ENCODE results near the gene PSMG2.

PSMG2 gene

GRCh38 chr18:12711446-12711845 lies 8.6 kb downstream of the PSMG2 start:
- TF ChIP-seq PATZ1 (CRISPR knock-in tag; IDR thresholded peaks at IDR 0.05; ENCODE audit: borderline replicate concordance) (no peak), ISL1 (CRISPR knock-in tag; IDR thresholded peaks at IDR 0.05) (no peak), CSDC2 (CRISPR knock-in tag; IDR thresholded peaks at IDR 0.05) (no peak), ZNF565 (CRISPR knock-in tag; conservative IDR thresholded peaks at IDR 0.05; ENCODE audit: low read depth) (no peak), POU6F1 (CRISPR knock-in tag; IDR thresholded peaks at IDR 0.05; ENCODE audit: borderline replicate concordance, low read depth) (no peak), OSR1 (CRISPR knock-in tag; IDR thresholded peaks at IDR 0.05) (no peak), ZFP30 (CRISPR knock-in tag; IDR thresholded peaks at IDR 0.05) (no peak), TOX (CRISPR knock-in tag; IDR thresholded peaks at IDR 0.05; ENCODE audit: borderline replicate concordance) (no peak), TSHZ2 (CRISPR knock-in tag; IDR thresholded peaks at IDR 0.05) (no peak), SNAI2 (CRISPR knock-in tag; IDR thresholded peaks at IDR 0.05) (no peak), ZNF8 (CRISPR knock-in tag; IDR thresholded peaks at IDR 0.05) (no peak)
- ATAC-seq, result no peak

- no peak for ATAC-seq
- TF ChIP-seq ZFP3 (CRISPR knock-in tag; IDR thresholded peaks at IDR 0.05) (no peak), TOX (CRISPR knock-in tag; IDR thresholded peaks at IDR 0.05; ENCODE audit: borderline replicate concordance) (no peak), ESRRG (CRISPR knock-in tag; IDR thresholded peaks at IDR 0.05) (no peak), TCF4 (CRISPR knock-in tag; IDR thresholded peaks at IDR 0.05; ENCODE audit: borderline replicate concordance) (no peak), ZFP30 (CRISPR knock-in tag; IDR thresholded peaks at IDR 0.05) (no peak), ZC3H10 (CRISPR knock-in tag; IDR thresholded peaks at IDR 0.05) (no peak), POU6F1 (CRISPR knock-in tag; IDR thresholded peaks at IDR 0.05; ENCODE audit: borderline replicate concordance, low read depth) (no peak), ISL1 (CRISPR knock-in tag; IDR thresholded peaks at IDR 0.05) (no peak), CSRNP3 (CRISPR knock-in tag; IDR thresholded peaks at IDR 0.05) (no peak), PPARA (CRISPR knock-in tag; IDR thresholded peaks at IDR 0.05; ENCODE audit: borderline replicate concordance) (no peak), ZNF70 (CRISPR knock-in tag; IDR thresholded peaks at IDR 0.05) (no peak), GLIS3 (CRISPR knock-in tag; IDR thresholded peaks at IDR 0.05) (no peak)
Measured at GRCh38 chr18:12721495-12722275, 18.8 kb downstream of the PSMG2 start.

GRCh38 chr18:12722731-12723130 lies 19.9 kb downstream of the PSMG2 start:
- TF ChIP-seq POU6F1 (CRISPR knock-in tag; IDR thresholded peaks at IDR 0.05; ENCODE audit: borderline replicate concordance, low read depth) (no peak), CREB5 (CRISPR knock-in tag; IDR thresholded peaks at IDR 0.05; ENCODE audit: low read depth) (no peak), TOX (CRISPR knock-in tag; IDR thresholded peaks at IDR 0.05; ENCODE audit: borderline replicate concordance) (no peak), SNAI2 (CRISPR knock-in tag; IDR thresholded peaks at IDR 0.05) (no peak), PPARA (CRISPR knock-in tag; IDR thresholded peaks at IDR 0.05; ENCODE audit: borderline replicate concordance) (no peak), ZFP30 (CRISPR knock-in tag; IDR thresholded peaks at IDR 0.05) (no peak), RARB (CRISPR knock-in tag; IDR thresholded peaks at IDR 0.05) (no peak), ISL1 (CRISPR knock-in tag; IDR thresholded peaks at IDR 0.05) (no peak), BACH2 (CRISPR knock-in tag; IDR thresholded peaks at IDR 0.05; ENCODE audit: borderline replicate concordance) (no peak), PATZ1 (CRISPR knock-in tag; IDR thresholded peaks at IDR 0.05; ENCODE audit: borderline replicate concordance) (no peak), GLIS3 (CRISPR knock-in tag; IDR thresholded peaks at IDR 0.05) (no peak), ZNF8 (CRISPR knock-in tag; IDR thresholded peaks at IDR 0.05) (no peak), OSR1 (CRISPR knock-in tag; IDR thresholded peaks at IDR 0.05) (no peak)
- ATAC-seq, result no peak
